Pancreas (tissue), 10 donors: ENCODE measurements around the gene MEIOC. TPM values are rescaled to one million over a fixed set of nuclear protein-coding genes. Genes with fewer than 3 reads are reported as not detected.
"Not testable (repeated sequence)": the region's sequence is repeated elsewhere in the genome, so short reads cannot be mapped to it uniquely, and the experiment has no call there.

ENCODE experiments used
- ATAC-seq, 4 donors: fragments of 200-7000 bp; cut with Tn5 transposase; one replicate each; pipeline versions ENCODE4 v1.8.0 to v1.9.1; 2020; ENCODE audit warnings: mild to moderate bottlenecking in 4 of 4, moderate library complexity in 4 of 4
- DNase-seq, 6 donors: peaks; one replicate each; pipeline ENCODE4 v3.0.0-alpha.2; 2020
- FAIRE-seq: peaks from 2 replicates; lab custom pipeline; 2012; peaks lifted over from hg19 to GRCh38; lab: Jason Lieb, UNC
- H3K27ac ChIP-seq, 4 donors: fragments of 200-600 bp; sonication (generic); 1 replicate in 3 of 4; 2 replicates in 1 of 4; pipeline versions ENCODE4 v1.5.0 to v1.8.0; 2020
- H3K27me3 ChIP-seq, 4 donors: fragments of 200-600 bp; one replicate each; pipeline ENCODE4 v1.8.0; 2021
- H3K36me3 ChIP-seq, 3 donors: fragments of 200-600 bp; sonication (generic) in 1 of 3; one replicate each; pipeline versions ENCODE4 v1.5.0 to v1.8.0; 2020 to 2021
- H3K4me1 ChIP-seq, 3 donors: fragments of 200-600 bp; one replicate each; pipeline ENCODE4 v1.8.0; 2021
- H3K4me3 ChIP-seq, 4 donors: fragments of 200-600 bp; sonication (generic) in 2 of 4; one replicate each; pipeline versions ENCODE4 v1.5.0 to v1.8.0; 2020 to 2021
- H3K9me3 ChIP-seq, 4 donors: fragments of 200-600 bp; one replicate each; pipeline ENCODE4 v1.8.0; 2021
- WGBS, 2 donors: extraction: QIAGEN DNeasy Blood & Tissue Kit; methylation state at CpG; one replicate each; pipeline ENCODE4 v1.1.7; 2013; 5-methylcytosine and 5-hydroxymethylcytosine counted together
- intact Hi-C, 3 donors: fragments of 100-400 bp; cut with DNase I; formaldehyde crosslinking; loops; one replicate each; pipeline versions ENCODE4 v1.11.1 to v1.14.2; 2022
- polyA plus RNA-seq, 2 donors: library from polyadenylated mRNA; stranded (reverse); fragments of 200-250 nt; gene quantifications; one replicate each; pipeline ENCODE4 v1.2.3, GENCODE V29; 2013
- total RNA-seq, 6 donors: library from RNA; stranded (reverse); fragmentation: NEBNext Ultra II Directional in 4 of 6; extraction: Animal tissue kit (Norgen Biotek cat#: 25700) in 4 of 6; gene quantifications; one replicate each; pipeline versions ENCODE4 v1.2.1 to v1.2.4, GENCODE V29; 2021 to 2023
- TF ChIP-seq, protein P1 (sequence below), 4 donors: fragments of 200-600 bp; sonication (generic) in 3 of 4; IDR thresholded peaks; one replicate each; pipeline versions ENCODE4 v1.5.0 to v1.8.0; 2021; ENCODE audit warnings: antibody characterized with exemption in 4 of 4
- donor health status: healthy with polysubstance abuse.
- donor health status: DM: no; HTN: no; CAD: no; lungs with moderate emphysema.
- donor health status: DM: no; HTN: no; CAD: no.
- donor health status: control.
- donor health status: control.
- donor health status: Bipolar disorder and iron deficiency.
- donor health status: DM: yes; HTN: yes; CAD: no.
- donor health status: DM: no; HTN: no; CAD: no.
- donor health status: DM: no; HTN: no; CAD: no.
- donor health status: DM: yes; HTN: yes; CAD: no.

The MEIOC gene
- total and polyA plus RNA-seq, 8 donors: not detected

GRCh38 chr17:44693609-44694008, 37.3 kb downstream of the MEIOC start:
- Histone ChIP-seq H3K4me1 (peaks cover 0 to 4% (median 0%) of the 10 kb centered on the region in 3 donors), H3K9me3 (no peaks in the 10 kb centered on the region), H3K27me3 (no peaks in the 10 kb centered on the region), H3K27ac (no peak overlapping the region), H3K36me3 (no peaks in the 10 kb centered on the region), H3K4me3 (no peak overlapping the region)
- TF ChIP-seq, protein P1, sequence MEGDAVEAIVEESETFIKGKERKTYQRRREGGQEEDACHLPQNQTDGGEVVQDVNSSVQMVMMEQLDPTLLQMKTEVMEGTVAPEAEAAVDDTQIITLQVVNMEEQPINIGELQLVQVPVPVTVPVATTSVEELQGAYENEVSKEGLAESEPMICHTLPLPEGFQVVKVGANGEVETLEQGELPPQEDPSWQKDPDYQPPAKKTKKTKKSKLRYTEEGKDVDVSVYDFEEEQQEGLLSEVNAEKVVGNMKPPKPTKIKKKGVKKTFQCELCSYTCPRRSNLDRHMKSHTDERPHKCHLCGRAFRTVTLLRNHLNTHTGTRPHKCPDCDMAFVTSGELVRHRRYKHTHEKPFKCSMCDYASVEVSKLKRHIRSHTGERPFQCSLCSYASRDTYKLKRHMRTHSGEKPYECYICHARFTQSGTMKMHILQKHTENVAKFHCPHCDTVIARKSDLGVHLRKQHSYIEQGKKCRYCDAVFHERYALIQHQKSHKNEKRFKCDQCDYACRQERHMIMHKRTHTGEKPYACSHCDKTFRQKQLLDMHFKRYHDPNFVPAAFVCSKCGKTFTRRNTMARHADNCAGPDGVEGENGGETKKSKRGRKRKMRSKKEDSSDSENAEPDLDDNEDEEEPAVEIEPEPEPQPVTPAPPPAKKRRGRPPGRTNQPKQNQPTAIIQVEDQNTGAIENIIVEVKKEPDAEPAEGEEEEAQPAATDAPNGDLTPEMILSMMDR (IDR thresholded peaks at IDR 0.05): no peak
- 64 to 75% methylated on average over 11 of the region's 11 CpGs for WGBS, 2 donors
- no peak for DNase-seq
- ATAC-seq: no peak
- no peak for FAIRE-seq
- intact Hi-C loops: no loop called here

GRCh38 chr17:44700288-44700687, 44.0 kb downstream of the MEIOC start:
- DNase-seq, H3K9me3 ChIP-seq, H3K27ac ChIP-seq, FAIRE-seq, ATAC-seq, H3K36me3 ChIP-seq, H3K27me3 ChIP-seq, H3K4me3 ChIP-seq, H3K4me1 ChIP-seq, intact Hi-C loops: not testable (repeated sequence)
- WGBS, 2 donors: 78 to 85% methylated on average over 10 of the region's 10 CpGs

DNA sequence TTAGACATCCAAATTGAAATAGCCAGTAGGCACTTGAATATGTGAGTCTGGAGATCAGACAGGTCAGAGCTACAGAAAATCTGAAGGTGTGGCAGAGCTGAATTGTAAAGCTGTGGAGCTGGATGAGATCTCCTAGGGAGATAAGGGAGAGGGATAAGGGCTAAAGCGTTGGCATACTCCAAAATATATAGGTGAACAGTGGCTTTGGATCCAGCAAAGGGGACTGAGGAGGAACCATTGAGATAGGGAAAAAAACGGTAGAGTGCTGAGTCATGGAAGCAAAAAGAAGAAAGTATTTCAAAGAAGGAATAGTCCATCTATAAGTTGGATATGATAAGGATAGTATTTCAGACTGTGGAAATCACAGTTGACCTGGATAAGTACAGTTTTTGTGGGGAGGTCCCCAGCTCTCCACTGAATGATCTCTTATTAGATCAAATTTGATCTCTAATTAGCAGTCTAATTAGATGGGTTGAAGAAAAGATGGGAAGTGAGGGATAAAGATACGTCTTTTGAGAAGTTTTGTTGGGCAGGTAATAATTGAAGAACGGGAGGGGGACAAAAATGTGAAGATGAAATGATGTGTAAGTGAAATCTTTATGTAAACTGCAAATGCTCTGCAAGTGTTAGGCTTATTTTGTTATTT, 51.6 kb downstream of the MEIOC start:
- no peaks in the 10 kb centered on the region for H3K27me3 ChIP-seq
- peaks cover 0 to 6% (median 0%) of the 10 kb centered on the region in 3 donors for H3K4me1 ChIP-seq
- no peaks in the 10 kb centered on the region for H3K36me3 ChIP-seq
- DNase-seq: no peak
- TF ChIP-seq, protein P1 (IDR thresholded peaks at IDR 0.05): no peak
- peak overlapping the region in 2 of 4 donors; percentile 33 to 43 for H3K27ac ChIP-seq
- WGBS, 2 donors: 19 to 27% methylated on average over 4 of the region's 4 CpGs
- H3K4me3 ChIP-seq: peak overlapping the region; percentile 50 to 83 (median 66)
- FAIRE-seq: no peak
- no peaks in the 10 kb centered on the region for H3K9me3 ChIP-seq
- intact Hi-C loops: no loop called here
- ATAC-seq: peak in 3 of 4 donors; percentile 8 to 19 (median 10)

- Histone ChIP-seq H3K27ac (peak within 1 kb of the TSS in 2 of 4 donors; percentile 33 to 43), H3K9me3 (no peaks in the 10 kb centered on the region), H3K4me1 (peaks cover 0 to 6% (median 0%) of the 10 kb centered on the region in 3 donors), H3K4me3 (peak within 1 kb of the TSS; percentile 50 to 83 (median 66)), H3K36me3 (no peaks in the 10 kb centered on the region), H3K27me3 (no peaks in the 10 kb centered on the region)
- WGBS, 2 donors: 1% methylated on average over 52 of the region's 52 CpGs
- intact Hi-C loops: no loop called here
- FAIRE-seq: no peak
- peak; percentile 90 to 98 (median 97) for ATAC-seq
- TF ChIP-seq, protein P1 (IDR thresholded peaks at IDR 0.05): no peak
- DNase-seq: peak; percentile 54 to 83 (median 76)
Observed at GRCh38 chr17:44708401-44709263, 52.4 kb downstream of the MEIOC start, which contains the start of gene DBF4B. Gene DBF4B (plus strand): TSS chr17:44708665. CDS start chr17:44708821, 156 bp downstream.

- no peak for FAIRE-seq
- intact Hi-C loops: no loop called here
Observed at GRCh38 chr17:44719444-44719843, 63.2 kb downstream of the MEIOC start.

More at GRCh38 chr17:44719444-44719843, 63.2 kb downstream of the MEIOC start:
- WGBS, 2 donors: 89 to 97% methylated on average over 1 of the region's 1 CpG
- Histone ChIP-seq H3K4me1 (no peaks in the 10 kb centered on the region), H3K36me3 (no peaks in the 10 kb centered on the region), H3K4me3 (no peak overlapping the region), H3K27ac (no peak overlapping the region), H3K27me3 (no peaks in the 10 kb centered on the region), H3K9me3 (no peaks in the 10 kb centered on the region)
- ATAC-seq: no peak
- TF ChIP-seq, protein P1 (IDR thresholded peaks at IDR 0.05): no peak
- DNase-seq: no peak
